ENCODE results near the gene STYXL2.

DNA sequence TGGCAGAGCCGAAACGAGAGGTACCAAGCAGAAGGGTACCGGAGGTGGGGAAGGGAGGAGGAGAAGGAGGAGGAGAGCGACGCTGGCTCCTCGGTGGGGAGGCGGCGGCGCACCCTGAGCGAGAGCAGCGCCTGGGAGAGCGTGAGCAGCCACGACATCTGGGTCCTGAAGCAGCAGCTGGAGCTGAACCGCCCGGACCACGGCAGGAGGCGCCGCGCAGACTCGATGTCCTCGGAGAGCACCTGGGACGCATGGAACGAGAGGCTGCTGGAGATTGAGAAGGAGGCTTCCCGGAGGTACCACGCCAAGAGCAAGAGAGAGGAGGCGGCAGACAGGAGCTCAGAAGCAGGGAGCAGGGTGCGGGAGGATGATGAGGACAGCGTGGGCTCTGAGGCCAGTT, 32.4 kb downstream of the STYXL2 start:
- TF ChIP-seq, protein P1, sequence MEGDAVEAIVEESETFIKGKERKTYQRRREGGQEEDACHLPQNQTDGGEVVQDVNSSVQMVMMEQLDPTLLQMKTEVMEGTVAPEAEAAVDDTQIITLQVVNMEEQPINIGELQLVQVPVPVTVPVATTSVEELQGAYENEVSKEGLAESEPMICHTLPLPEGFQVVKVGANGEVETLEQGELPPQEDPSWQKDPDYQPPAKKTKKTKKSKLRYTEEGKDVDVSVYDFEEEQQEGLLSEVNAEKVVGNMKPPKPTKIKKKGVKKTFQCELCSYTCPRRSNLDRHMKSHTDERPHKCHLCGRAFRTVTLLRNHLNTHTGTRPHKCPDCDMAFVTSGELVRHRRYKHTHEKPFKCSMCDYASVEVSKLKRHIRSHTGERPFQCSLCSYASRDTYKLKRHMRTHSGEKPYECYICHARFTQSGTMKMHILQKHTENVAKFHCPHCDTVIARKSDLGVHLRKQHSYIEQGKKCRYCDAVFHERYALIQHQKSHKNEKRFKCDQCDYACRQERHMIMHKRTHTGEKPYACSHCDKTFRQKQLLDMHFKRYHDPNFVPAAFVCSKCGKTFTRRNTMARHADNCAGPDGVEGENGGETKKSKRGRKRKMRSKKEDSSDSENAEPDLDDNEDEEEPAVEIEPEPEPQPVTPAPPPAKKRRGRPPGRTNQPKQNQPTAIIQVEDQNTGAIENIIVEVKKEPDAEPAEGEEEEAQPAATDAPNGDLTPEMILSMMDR (optimal IDR thresholded peaks at IDR 0.05 in 1 of 3, IDR thresholded peaks at IDR 0.05 in 1 of 3, conservative IDR thresholded peaks at IDR 0.05 in 1 of 3; ENCODE audit: extremely low read depth in 1 of 3, insufficient read depth in 2 of 3, low read length in 3 of 3): no peak
- TF ChIP-seq EZH2 (IDR thresholded peaks at IDR 0.05; ENCODE audit: low read length): no peak

Measured in keratinocyte (primary cell).